DND-41 (cell line): ENCODE results near the gene PPIC.

Experiments used
- ATAC-seq: fragments of 200-7000 bp; cut with Tn5 transposase; 3 replicates; pipeline ENCODE4 v1.9.1; 2021; ENCODE audit warnings: low read depth; ENCODE audit not compliant: insufficient read depth
- DNase-seq: peaks from one replicate; pipeline ENCODE4 v3.0.0-alpha.2; 2020
- H2AFZ ChIP-seq: 2 replicates; pipeline ENCODE4 v1.6.0; 2012; ENCODE audit warnings: low read depth, low read length
- H3K27ac ChIP-seq: 2 replicates; pipeline ENCODE4 v1.5.1; 2012; ENCODE audit warnings: low read length, inconsistent platforms
- H3K27me3 ChIP-seq: fragments of 200-600 bp; sonication (generic); 2 replicates; pipeline ENCODE4 v1.6.0; 2012; ENCODE audit warnings: low read length, mild to moderate bottlenecking, inconsistent platforms; ENCODE audit not compliant: insufficient read depth, poor library complexity
- H3K36me3 ChIP-seq: 2 replicates; pipeline ENCODE4 v1.5.1; 2012; ENCODE audit warnings: low read length, inconsistent platforms; ENCODE audit not compliant: insufficient read depth
- H3K4me1 ChIP-seq: 2 replicates; pipeline ENCODE4 v1.5.1; 2012; ENCODE audit warnings: mild to moderate bottlenecking, low read length; ENCODE audit not compliant: insufficient read depth
- H3K4me2 ChIP-seq: 2 replicates; pipeline ENCODE4 v1.6.0; 2012; ENCODE audit warnings: mild to moderate bottlenecking, moderate library complexity, low read length, inconsistent platforms; ENCODE audit not compliant: insufficient read depth
- H3K4me3 ChIP-seq, 2 experiments: fragments of 200-600 bp in 1 of 2; shearing (Covaris generic) in 1 of 2; 2 replicates each; pipeline ENCODE4 v1.5.1; 2012 to 2016; ENCODE audit warnings: inconsistent platforms in 2 of 2, low read length in 2 of 2, mild to moderate bottlenecking in 2 of 2, low read depth in 1 of 2, moderate library complexity in 1 of 2
- H3K79me2 ChIP-seq: 2 replicates; pipeline ENCODE4 v1.6.0; 2012; ENCODE audit warnings: low read length, inconsistent platforms; ENCODE audit not compliant: insufficient read depth
- H3K9ac ChIP-seq: 2 replicates; pipeline ENCODE4 v1.6.0; 2012; ENCODE audit warnings: low read depth, mild to moderate bottlenecking, inconsistent platforms, low read length, moderate library complexity
- H3K9me3 ChIP-seq: 2 replicates; pipeline ENCODE4 v1.5.1; 2012; ENCODE audit warnings: low read length, moderate library complexity, mild to moderate bottlenecking, inconsistent platforms; ENCODE audit not compliant: insufficient read depth, severe bottlenecking
- H4K20me1 ChIP-seq: 2 replicates; pipeline ENCODE4 v1.6.0; 2012; ENCODE audit warnings: low read length; ENCODE audit not compliant: insufficient read depth
- CTCF ChIP-seq: IDR thresholded peaks from 2 replicates; pipeline ENCODE4 v1.5.1; 2012; ENCODE audit warnings: borderline replicate concordance, low read length, moderate library complexity, mild to moderate bottlenecking; ENCODE audit not compliant: poor library complexity, severe bottlenecking; ENCODE audit errors: extremely low read depth
- EZH2 ChIP-seq: IDR thresholded peaks from 3 replicates; pipeline ENCODE4 v1.6.1; 2012; ENCODE audit warnings: borderline replicate concordance, low read depth, mild to moderate bottlenecking, moderate library complexity, low read length, inconsistent platforms; ENCODE audit not compliant: severe bottlenecking

The PPIC gene

GRCh38 chr5:122985954-122986721 is 50.4 kb downstream of the PPIC start:
- no peak overlapping the region for H3K4me2 ChIP-seq
- H3K9me3 ChIP-seq, result no peaks in the 10 kb centered on the region
- TF ChIP-seq EZH2 (no peak), CTCF (no peak)
- no peaks in the 10 kb centered on the region for H3K79me2 ChIP-seq
- H3K27ac ChIP-seq, result no peak overlapping the region
- no peak overlapping the region for H2AFZ ChIP-seq
- H3K4me1 ChIP-seq, result no peaks in the 10 kb centered on the region
- H4K20me1 ChIP-seq, result no peaks in the 10 kb centered on the region
- no peak for DNase-seq
- no peak overlapping the region for H3K9ac ChIP-seq
- no peaks in the 10 kb centered on the region for H3K27me3 ChIP-seq
- H3K4me3 ChIP-seq, result no peak overlapping the region
- ATAC-seq, result no peak
- H3K36me3 ChIP-seq, result no peaks in the 10 kb centered on the region

GRCh38 chr5:122985006-122985700 is 51.4 kb downstream of the PPIC start:
- no peaks in the 10 kb centered on the region for H3K36me3 ChIP-seq
- TF ChIP-seq CTCF (no peak), EZH2 (no peak)
- ATAC-seq (no peak), DNase-seq (no peak)
- no peaks in the 10 kb centered on the region for H4K20me1 ChIP-seq
- H3K9ac ChIP-seq, result no peak overlapping the region
- H3K9me3 ChIP-seq, result no peaks in the 10 kb centered on the region
- H3K79me2 ChIP-seq, result no peaks in the 10 kb centered on the region
- H3K27me3 ChIP-seq, result no peaks in the 10 kb centered on the region
- no peak overlapping the region for H3K4me2 ChIP-seq
- H2AFZ ChIP-seq, result no peak overlapping the region
- H3K4me3 ChIP-seq, result no peak overlapping the region
- no peaks in the 10 kb centered on the region for H3K4me1 ChIP-seq
- no peak overlapping the region for H3K27ac ChIP-seq

- no peak for ATAC-seq
- no peak for DNase-seq
- H3K4me2 ChIP-seq, result no peak overlapping the region
- no peaks in the 10 kb centered on the region for H3K9me3 ChIP-seq
- TF ChIP-seq EZH2 (no peak), CTCF (no peak)
- H3K9ac ChIP-seq, result no peak overlapping the region
- H4K20me1 ChIP-seq, result no peaks in the 10 kb centered on the region
- no peaks in the 10 kb centered on the region for H3K79me2 ChIP-seq
- no peaks in the 10 kb centered on the region for H3K4me1 ChIP-seq
- no peaks in the 10 kb centered on the region for H3K27me3 ChIP-seq
- no peak overlapping the region for H3K27ac ChIP-seq
- H2AFZ ChIP-seq, result no peak overlapping the region
- H3K4me3 ChIP-seq, result no peak overlapping the region
- H3K36me3 ChIP-seq, result no peaks in the 10 kb centered on the region
Measured at GRCh38 chr5:122984425-122984824, 52.1 kb downstream of the PPIC start.
